Hypothalamus (tissue), 51 donors: Measurements from ENCODE around the gene KREMEN1.

Source experiments
- DNase-seq, 51 donors: peaks; one replicate each; lab custom pipeline; 2025; lab: John Stamatoyannopoulos, UW

KREMEN1 gene

DNA sequence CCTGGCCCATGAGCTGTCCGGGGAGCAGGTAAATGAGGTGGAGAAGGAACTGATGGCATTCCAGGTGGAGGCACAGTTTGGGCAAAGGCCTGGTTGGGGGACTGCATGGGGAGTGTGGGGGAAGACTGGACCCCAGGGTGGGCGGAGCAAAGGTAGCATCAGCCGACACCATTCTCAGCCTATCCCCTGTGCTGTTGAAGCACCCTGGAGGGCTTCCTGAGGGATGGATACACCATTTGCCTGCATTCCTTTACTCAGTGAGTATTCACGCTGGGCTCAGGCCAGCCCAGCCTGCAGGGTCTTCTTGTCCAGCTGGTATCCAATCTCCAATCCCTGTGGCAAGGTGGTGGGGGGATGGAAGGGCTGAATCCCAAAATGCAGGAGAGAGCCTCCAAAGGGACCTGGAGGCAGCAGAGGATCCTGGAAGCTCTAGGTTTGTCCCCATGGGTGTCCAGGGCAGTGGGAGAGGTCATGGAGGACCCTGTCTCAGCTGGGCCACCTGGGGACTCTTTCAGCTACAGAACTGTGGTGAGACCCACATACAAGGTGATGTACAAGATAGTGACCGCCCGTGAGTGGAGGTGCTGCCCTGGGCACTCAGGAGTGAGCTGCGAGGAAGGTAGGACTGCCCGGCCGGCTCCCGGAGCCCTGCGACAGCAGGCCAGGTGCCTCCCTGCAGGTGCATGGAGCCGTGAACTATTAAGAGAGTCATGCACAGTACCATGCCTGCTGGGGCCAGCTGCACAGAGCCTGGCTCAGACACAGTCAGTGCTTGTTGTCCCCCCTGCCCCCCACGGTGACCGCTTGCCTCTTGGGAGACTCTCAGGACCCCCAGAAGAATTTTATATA is 142.4 kb downstream of the KREMEN1 start:
- DNase-seq = no peak

- DNase-seq = no peak
Observed at GRCh38 chr22:29216011-29216872, 143.4 kb downstream of the KREMEN1 start.

DNA sequence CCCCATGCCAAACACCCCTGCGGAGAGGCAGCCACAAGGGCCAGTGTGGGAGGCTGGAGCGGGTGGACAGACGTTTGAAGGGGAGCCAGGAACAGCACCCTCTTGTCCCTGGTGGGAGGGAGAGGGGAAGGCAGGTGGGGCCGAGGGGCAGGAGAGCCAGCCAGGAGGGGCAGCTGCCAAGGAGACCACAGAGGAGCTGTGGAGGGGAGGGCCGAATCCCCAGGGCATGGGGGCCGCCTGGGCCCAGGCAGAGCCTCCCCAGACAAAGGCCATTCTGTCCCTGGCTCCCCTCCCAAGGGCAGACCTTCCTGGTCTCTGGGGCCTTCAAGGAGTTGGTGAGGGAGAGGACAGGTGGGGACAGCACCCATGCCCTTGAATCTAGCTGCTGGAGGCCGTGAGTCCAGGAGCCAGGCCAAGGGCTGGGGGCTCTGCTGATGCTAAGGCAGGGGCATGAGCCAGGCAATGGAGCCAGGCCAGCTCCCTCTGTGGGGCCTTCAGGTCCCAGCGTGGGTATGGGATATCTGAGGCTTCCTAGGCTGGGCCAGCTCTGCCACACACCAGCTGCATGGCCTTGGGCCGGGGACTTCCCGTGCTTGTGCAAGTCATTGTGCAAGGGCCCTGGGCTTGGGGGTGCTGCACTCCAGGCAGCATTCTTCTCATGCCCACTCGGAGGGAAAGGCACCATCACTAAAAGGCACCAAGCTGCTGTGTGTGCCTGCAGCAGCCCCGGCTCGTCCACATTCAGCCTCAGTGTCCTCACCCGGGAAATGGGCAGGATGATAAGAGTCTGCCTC is 144.2 kb downstream of the KREMEN1 start:
- peak in 17 of 51 donors; percentile 17 to 66 (median 31) for DNase-seq
